Measurements from ENCODE around the gene SOX13. TPM values are rescaled to one million over a fixed set of nuclear protein-coding genes. Genes with fewer than 3 reads are reported as not detected.

SOX13 gene
- total and polyA plus RNA-seq, 10 of the 15 experiments (the other 5 are each of a cell fraction or from before 2014, with no cell fraction given), result 0.04 to 0.31 (median 0.11) TPM; not detected in 7

GRCh38 chr1:204093421-204093717, 20.5 kb downstream of the SOX13 start:
- ChIA-PET SMC1A (ENCODE audit: uncharacterized antibody, unreplicated experiment) (interaction anchor here (1.0 kb wide), 1 partner anchor 9 kb away, joined by 3 read pairs; no protein-coding TSS in a partner anchor), POLR2A (interaction anchor here (1.0 kb wide), 1 partner anchor 13 kb away, joined by 3 read pairs; no protein-coding TSS in a partner anchor), CTCF (interaction anchor here (0.6 to 1.1 kb wide), 3 partner anchors 11 to 41 kb away, joined by 3 read pairs; no protein-coding TSS in a partner anchor), RAD21 (ENCODE audit: unreplicated experiment) (interaction anchor here (1.1 kb wide), 1 partner anchor 15 kb away, joined by 3 read pairs; no protein-coding TSS in a partner anchor)
- WGBS (ENCODE audit: insufficient coverage, insufficient replicate concordance, low lambda C conversion rate, missing lambda C conversion rate), result 15% methylated on average over 4 of the region's 4 CpGs
- DNase-seq (ENCODE audit: low read depth, low spot score), result no peak
- H2AFZ ChIP-seq (ENCODE audit: control insufficient read depth, low read depth, low read length), result no peak overlapping the region
- H3K9ac ChIP-seq (ENCODE audit: control insufficient read depth, insufficient read depth, low read length), result no peak overlapping the region
- no peaks in the 10 kb centered on the region for H3K4me1 ChIP-seq (ENCODE audit: control insufficient read depth, insufficient read depth, low read length)
- H3K4me3 ChIP-seq, result no peak overlapping the region
- no peak overlapping the region for H3K4me2 ChIP-seq (ENCODE audit: control insufficient read depth, insufficient read depth)
- H3K27me3 ChIP-seq (replicated peaks in 1 of 2; ENCODE audit: control insufficient read depth in 2 of 2, insufficient read depth in 2 of 2, low read length in 1 of 2), result no peaks in the 10 kb centered on the region
- no peak overlapping the region for H3K27ac ChIP-seq (ENCODE audit: control insufficient read depth, insufficient read depth)
- H3K9me3 ChIP-seq (replicated peaks; ENCODE audit: control insufficient read depth, insufficient read depth, low read length), result no peaks in the 10 kb centered on the region
- BruUV-seq (replicated peaks), result no TSS peak
- H3K36me3 ChIP-seq (ENCODE audit: control insufficient read depth in 2 of 2, insufficient read depth in 2 of 2, low read length in 1 of 2), result no peaks in the 10 kb centered on the region
- intact Hi-C loops (cut with micrococcal nuclease; ENCODE audit: unreplicated experiment) (no loop called here), in situ Hi-C loops (cut with MboI) (no loop called here)
- H4K20me1 ChIP-seq (ENCODE audit: control insufficient read depth, insufficient read depth), result no peaks in the 10 kb centered on the region
- FAIRE-seq, result no peak
- peak; percentile 53; the same call in 1 of the 2 replicates for TF ChIP-seq ZBTB33 (IDR thresholded peaks at IDR 0.05)
- TF ChIP-seq SMAD5 (IDR thresholded peaks at IDR 0.05; ENCODE audit: low read depth), result no peak
- 0 out of 2 replicates have a peak, but pooled peaks have one; percentile 18 for TF ChIP-seq SMARCA5 (IDR thresholded peaks at IDR 0.05)
- TF ChIP-seq BHLHE40 (IDR thresholded peaks at IDR 0.05; ENCODE audit: borderline replicate concordance in 1 of 2, low read depth in 2 of 2, low read length in 1 of 2), result 0 out of 4 replicates have a peak, but pooled peaks of 1 of the 2 experiments have one; percentile 22
- TF ChIP-seq IKZF2 (IDR thresholded peaks at IDR 0.05), result 0 out of 4 replicates have a peak, but pooled peaks of 1 of the 2 experiments have one; percentile 20
- peak; percentile 70 for TF ChIP-seq NR2F1 (conservative IDR thresholded peaks at IDR 0.05)
- TF ChIP-seq SUPT20H (IDR thresholded peaks at IDR 0.05; ENCODE audit: borderline replicate concordance, control insufficient read depth, low read depth, low read length), result no peak
- TF ChIP-seq ZNF207 (IDR thresholded peaks at IDR 0.05; ENCODE audit: borderline replicate concordance), result no peak
- 0 out of 2 replicates have a peak, but pooled peaks have one; percentile 39 for TF ChIP-seq DPF2 (IDR thresholded peaks at IDR 0.05)
- peak; percentile 31 for TF ChIP-seq IKZF1 (conservative IDR thresholded peaks at IDR 0.05)
- no peaks in the 10 kb centered on the region for H3K79me2 ChIP-seq (ENCODE audit: control insufficient read depth, insufficient read depth, low read length)
- peak; percentile 81 for ATAC-seq
